Endothelial cell of umbilical vein (primary cell): Measurements from ENCODE around the gene SEC63. TPM values are rescaled to one million over a fixed set of nuclear protein-coding genes. Genes with fewer than 3 reads are reported as not detected.

ENCODE experiments used
- BruUV-seq: library from RNA; stranded (reverse); fragments of 400-500 nt; replicated peaks from 2 replicates; lab custom pipeline; 2021; lab: Mats Ljungman, UMichigan
- CTCF ChIA-PET: fragments of 300-600, 350-600 bp; sonication (Branson Sonifier 250); formaldehyde crosslinking; loops from one replicate; lab custom pipeline; 2021; ENCODE audit warnings: antibody characterized with exemption, inconsistent platforms; lab: Charles Lee
- POLR2A ChIA-PET: fragments of 300-600, 350-600 bp; sonication (Branson Sonifier 250); formaldehyde crosslinking; loops from one replicate; lab custom pipeline; 2021; ENCODE audit warnings: antibody characterized with exemption, inconsistent platforms; lab: Charles Lee
- DNase-seq: peaks from one replicate; pipeline ENCODE4 v3.0.0-alpha.2; 2011; ENCODE audit warnings: low read depth, low spot score
- FAIRE-seq: peaks from 2 replicates; lab custom pipeline; 2011; peaks lifted over from hg19 to GRCh38; lab: Jason Lieb, UNC
- H2AFZ ChIP-seq: 2 replicates; pipeline ENCODE4 v1.6.0; 2012; ENCODE audit warnings: low read depth, low read length, control low read depth, inconsistent platforms
- H3K27ac ChIP-seq: 2 replicates; pipeline ENCODE4 v1.5.1; 2011; ENCODE audit warnings: low read depth, mild to moderate bottlenecking, control low read depth, low read length, moderate library complexity; ENCODE audit not compliant: insufficient read depth
- H3K27me3 ChIP-seq, 2 experiments: 2 replicates each; pipeline versions ENCODE4 v1.6.0 to v1.6.1; 2011; ENCODE audit warnings: low read length in 2 of 2, mixed read lengths in 1 of 2; ENCODE audit not compliant: control insufficient read depth in 2 of 2, insufficient read depth in 2 of 2
- H3K36me3 ChIP-seq, 2 experiments: 2 replicates in 1 of 2; 3 replicates in 1 of 2; pipeline ENCODE4 v1.5.1; 2011; ENCODE audit warnings: low read length in 2 of 2, mild to moderate bottlenecking in 1 of 2, moderate library complexity in 1 of 2; ENCODE audit not compliant: control insufficient read depth in 2 of 2, insufficient read depth in 2 of 2; ENCODE audit errors: extremely low read depth in 1 of 2
- H3K4me1 ChIP-seq: 3 replicates; pipeline ENCODE4 v1.5.1; 2011; ENCODE audit warnings: mild to moderate bottlenecking, low read length; ENCODE audit not compliant: control insufficient read depth, insufficient read depth; ENCODE audit errors: extremely low read depth
- H3K4me2 ChIP-seq: 2 replicates; pipeline ENCODE4 v1.6.1; 2011; ENCODE audit warnings: low read length, control low read depth, mixed read lengths; ENCODE audit not compliant: insufficient read depth
- H3K4me3 ChIP-seq, 3 experiments: fragments of 200-600 bp in 1 of 3; sonication (generic), shearing (Covaris generic) in 1 of 3; replicated peaks in 1 of 3; 2 replicates each; pipeline ENCODE4 v1.5.1; 2011 to 2016; ENCODE audit warnings: control low read depth in 3 of 3, low read length in 3 of 3, mild to moderate bottlenecking in 2 of 3, inconsistent platforms in 1 of 3, low read depth in 1 of 3, moderate library complexity in 1 of 3; ENCODE audit not compliant: insufficient read depth in 1 of 3
- H3K79me2 ChIP-seq: 2 replicates; pipeline ENCODE4 v1.6.0; 2012; ENCODE audit warnings: low read length, inconsistent platforms; ENCODE audit not compliant: control insufficient read depth, insufficient read depth
- H3K9ac ChIP-seq: replicated peaks from 2 replicates; pipeline ENCODE3; 2011; ENCODE audit warnings: low read length, control low read depth; ENCODE audit not compliant: insufficient read depth; ENCODE audit errors: extremely low read depth
- H3K9me1 ChIP-seq: replicated peaks from 3 replicates; pipeline ENCODE4 v1.6.0; 2011; ENCODE audit warnings: mild to moderate bottlenecking, low read length; ENCODE audit not compliant: control insufficient read depth, insufficient read depth; ENCODE audit errors: extremely low read depth
- H3K9me3 ChIP-seq: replicated peaks from 2 replicates; pipeline ENCODE4 v1.5.1; 2012; ENCODE audit warnings: low read length, inconsistent platforms; ENCODE audit not compliant: control insufficient read depth, insufficient read depth
- H4K20me1 ChIP-seq: replicated peaks from 2 replicates; pipeline ENCODE3; 2011; ENCODE audit warnings: mild to moderate bottlenecking, low read length; ENCODE audit not compliant: control insufficient read depth, insufficient read depth; ENCODE audit errors: extremely low read depth
- JUN ChIP-seq: IDR thresholded peaks from 2 replicates; pipeline ENCODE4 v1.6.1; 2011; ENCODE audit warnings: borderline replicate concordance, low read depth; ENCODE audit not compliant: insufficient read length, insufficient read depth
- dilution Hi-C: fragments of 300-500 bp; cut with MboI; formaldehyde crosslinking; loops from one replicate; pipeline ENCODE4 v1.15.0; 2019; ENCODE audit warnings: low sequenced_read_pairs; ENCODE audit not compliant: extremely low pct_ligation_motif_present
- intact Hi-C: fragments of 100-400 bp; cut with micrococcal nuclease; formaldehyde crosslinking; loops from one replicate; pipeline ENCODE4 v1.10.0; 2022
- polyA plus RNA-seq, 4 experiments: library from polyadenylated mRNA; depleted of rRNA in 3 of 4; stranded (reverse) in 3 of 4; unstranded in 1 of 4; fragments of >200 nt; gene quantifications; 2 replicates each; pipeline versions ENCODE4 v1.2.1 to v1.2.3, GENCODE V29; 2011 to 2012; ENCODE audit warnings: missing spikeins in 1 of 4
- small RNA-seq: library from RNA; depleted of rRNA; stranded (forward); fragments of <200 nt; gene quantifications from one replicate; pipeline ENCODE3, GENCODE V24; 2012; ENCODE audit warnings: low replicate concordance, low read depth; ENCODE audit not compliant: insufficient read depth, insufficient read length
- total RNA-seq: library from RNA; stranded (reverse); gene quantifications from 2 replicates; pipeline ENCODE4 v1.2.3, GENCODE V29; 2021

The SEC63 gene
- total and polyA plus RNA-seq, 2 donors (not counting 3 experiments of a cell fraction or from before 2014, with no cell fraction given), result 14.8 to 132 TPM

DNA sequence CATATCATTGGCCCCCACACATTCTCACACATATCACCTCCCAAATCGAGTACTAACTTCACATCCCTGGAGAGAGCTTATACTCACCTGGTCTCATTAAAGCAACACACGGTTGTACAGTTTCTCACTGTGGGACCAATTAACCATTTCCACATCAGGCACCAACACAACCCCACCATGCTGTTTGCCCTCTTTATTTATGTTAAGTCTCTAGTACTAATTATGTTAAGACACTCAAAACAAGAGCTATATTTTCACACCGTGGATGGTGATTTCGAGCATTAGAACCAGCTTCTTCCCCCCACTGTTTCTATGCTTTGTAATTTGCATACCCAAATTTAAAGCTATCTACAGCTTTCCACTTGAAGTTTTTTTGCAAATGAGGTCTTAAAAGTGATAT, 140.2 kb downstream of the SEC63 start:
- intact Hi-C loops (no loop called here), dilution Hi-C loops (no loop called here)
- H3K79me2 ChIP-seq, result no peaks in the 10 kb centered on the region
- H3K27me3 ChIP-seq, result peaks cover 28 to 32% of the 10 kb centered on the region in 2 experiments
- POLR2A ChIA-PET, result no interaction called here
- H3K27ac ChIP-seq, result no peak overlapping the region
- TF ChIP-seq JUN, result no peak
- DNase-seq, result no peak
- no peaks in the 10 kb centered on the region for H3K36me3 ChIP-seq
- H4K20me1 ChIP-seq, result no peaks in the 10 kb centered on the region
- H3K9me1 ChIP-seq, result no peaks in the 10 kb centered on the region
- FAIRE-seq, result no peak
- no TSS peak for BruUV-seq
- no peak overlapping the region for H2AFZ ChIP-seq
- no peaks in the 10 kb centered on the region for H3K9me3 ChIP-seq
- H3K4me3 ChIP-seq, result no peak overlapping the region
- CTCF ChIA-PET, result no interaction called here
- no peak overlapping the region for H3K4me2 ChIP-seq
- H3K4me1 ChIP-seq, result no peaks in the 10 kb centered on the region
- no peak overlapping the region for H3K9ac ChIP-seq

Small RNA genes within 50 kb of the gene (small RNA-seq; reads per million reads assigned to genes)
- gene MTHFD2P3 (not detected), gene RF00045 (not detected), gene RNU6-437P (not detected)

Other genes with a start within 250 kb of the SEC63 start
- not detected in 2 replicates for gene SCML4, start 133.9 kb downstream of the SEC63 start, total RNA-seq
- not detected in 2 replicates for gene SCML4, start 133.9 kb downstream of the SEC63 start, polyA plus RNA-seq
- 26.4 and 27.8 TPM in 2 replicates for gene OSTM1, start 116.5 kb upstream of the SEC63 start, total RNA-seq
- 23.1 and 28.7 TPM in 2 replicates for gene OSTM1, start 116.5 kb upstream of the SEC63 start, polyA plus RNA-seq
- not detected in 2 replicates for gene NR2E1, start 207.8 kb upstream of the SEC63 start, total RNA-seq
- not detected in 2 replicates for gene NR2E1, start 207.8 kb upstream of the SEC63 start, polyA plus RNA-seq